Neural progenitor cell (in vitro differentiated cells): Measurements from ENCODE around the gene TRHDE. TPM values are rescaled to one million over a fixed set of nuclear protein-coding genes. Genes with fewer than 3 reads are reported as not detected.

Source experiments
- DNase-seq: peaks from one replicate; pipeline ENCODE4 v3.0.0-alpha.2; 2016; ENCODE audit warnings: low spot score
- H2AFZ ChIP-seq: fragments of 200-600 bp; sonication (generic); replicated peaks from 2 replicates; pipeline ENCODE4 v1.6.1; 2016; ENCODE audit warnings: antibody characterized with exemption
- H3F3A ChIP-seq: fragments of 200-600 bp; sonication (generic); 2 replicates; pipeline ENCODE4 v1.6.1; 2016; ENCODE audit warnings: antibody characterized with exemption, low read depth
- H3K27ac ChIP-seq: fragments of 200-600 bp; sonication (generic); 2 replicates; pipeline ENCODE4 v1.5.1; 2016; ENCODE audit warnings: mild to moderate bottlenecking
- H3K27me3 ChIP-seq: fragments of 200-600 bp; sonication (generic); 2 replicates; pipeline ENCODE4 v1.6.1; 2016; ENCODE audit warnings: mild to moderate bottlenecking, moderate library complexity
- H3K36me3 ChIP-seq: fragments of 200-600 bp; sonication (generic); 2 replicates; pipeline ENCODE4 v1.5.1; 2016
- H3K4me1 ChIP-seq: fragments of 200-600 bp; sonication (generic); 2 replicates; pipeline ENCODE4 v1.6.1; 2016; ENCODE audit warnings: mixed run types
- H3K4me2 ChIP-seq: fragments of 200-600 bp; sonication (generic); 2 replicates; pipeline ENCODE4 v1.6.1; 2016
- H3K4me3 ChIP-seq: fragments of 200-600 bp; sonication (generic); 2 replicates; pipeline ENCODE4 v1.5.1; 2016
- H3K79me2 ChIP-seq: fragments of 200-600 bp; sonication (generic); 2 replicates; pipeline ENCODE4 v1.6.1; 2016; ENCODE audit warnings: low read depth
- H3K9ac ChIP-seq: fragments of 200-600 bp; sonication (generic); 2 replicates; pipeline ENCODE4 v1.6.1; 2016
- H3K9me3 ChIP-seq: fragments of 200-600 bp; sonication (generic); 2 replicates; pipeline ENCODE4 v1.5.1; 2016; ENCODE audit warnings: low read depth
- H4K20me1 ChIP-seq: fragments of 200-600 bp; sonication (generic); 2 replicates; pipeline ENCODE4 v1.6.1; 2016; ENCODE audit warnings: low read depth
- H3K27ac Mint-ChIP-seq: 3 replicates; pipeline ENCODE4 v1.8.0; 2021; ENCODE audit warnings: mixed read lengths
- H3K27me3 Mint-ChIP-seq: 2 replicates; pipeline ENCODE4 v1.8.0; 2022; ENCODE audit warnings: low read depth, mild to moderate bottlenecking, inconsistent platforms, moderate library complexity, mixed read lengths; ENCODE audit not compliant: insufficient read depth
- H3K36me3 Mint-ChIP-seq: 3 replicates; pipeline ENCODE4 v1.8.0; 2021; ENCODE audit warnings: mixed read lengths
- H3K4me1 Mint-ChIP-seq: 3 replicates; pipeline ENCODE4 v1.8.0; 2021; ENCODE audit warnings: mixed read lengths
- H3K4me3 Mint-ChIP-seq: 3 replicates; pipeline ENCODE4 v1.8.0; 2021; ENCODE audit warnings: mild to moderate bottlenecking, moderate library complexity, mixed read lengths
- H3K9me3 Mint-ChIP-seq: 3 replicates; pipeline ENCODE4 v1.8.0; 2020; ENCODE audit warnings: mixed read lengths
- EZH2 ChIP-seq: fragments of 200-600 bp; sonication (generic); IDR thresholded peaks from 2 replicates; pipeline ENCODE4 v1.6.1; 2017; ENCODE audit warnings: antibody characterized with exemption, mild to moderate bottlenecking, moderate library complexity
- EZH2phosphoT487 ChIP-seq: fragments of 200-600 bp; sonication (generic); IDR thresholded peaks from 2 replicates; pipeline ENCODE4 v1.6.1; 2017; ENCODE audit warnings: antibody characterized with exemption
- total RNA-seq: library from RNA; depleted of rRNA; stranded (reverse); fragments of >200 nt; gene quantifications from 2 replicates; pipeline ENCODE4 v1.2.3, GENCODE V29; 2015; ENCODE audit warnings: low replicate concordance
- TF ChIP-seq, protein P1 (sequence below): fragments of 200-600 bp; sonication (generic); IDR thresholded peaks from 2 replicates; pipeline ENCODE4 v1.5.1; 2017; ENCODE audit warnings: antibody characterized with exemption, mild to moderate bottlenecking

Gene TRHDE
- total RNA-seq, 1 donor from 2014 or later, result 4.5 TPM

DNA sequence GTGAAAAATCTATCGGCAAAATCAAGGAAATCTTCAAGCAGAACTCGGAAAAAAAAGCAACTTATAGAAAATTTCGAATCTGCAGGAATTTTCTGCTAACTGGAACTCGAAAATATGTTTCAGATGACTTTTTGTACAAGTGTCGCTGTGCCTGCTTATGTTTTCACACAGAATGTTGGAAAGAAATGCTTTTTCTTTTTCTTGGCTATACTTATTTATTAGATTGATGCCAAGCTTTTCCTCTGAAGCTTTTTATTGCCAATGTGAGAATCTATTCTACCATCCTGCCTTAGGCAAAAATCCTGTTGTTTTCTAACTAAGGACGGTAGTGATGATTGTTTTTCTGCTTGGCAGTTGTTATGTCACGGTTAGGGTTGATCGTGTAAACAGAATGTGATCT lies 65.8 kb downstream of the TRHDE start:
- DNase-seq, result no peak
- H4K20me1 ChIP-seq, result no peaks in the 10 kb centered on the region
- TF ChIP-seq, protein P1, sequence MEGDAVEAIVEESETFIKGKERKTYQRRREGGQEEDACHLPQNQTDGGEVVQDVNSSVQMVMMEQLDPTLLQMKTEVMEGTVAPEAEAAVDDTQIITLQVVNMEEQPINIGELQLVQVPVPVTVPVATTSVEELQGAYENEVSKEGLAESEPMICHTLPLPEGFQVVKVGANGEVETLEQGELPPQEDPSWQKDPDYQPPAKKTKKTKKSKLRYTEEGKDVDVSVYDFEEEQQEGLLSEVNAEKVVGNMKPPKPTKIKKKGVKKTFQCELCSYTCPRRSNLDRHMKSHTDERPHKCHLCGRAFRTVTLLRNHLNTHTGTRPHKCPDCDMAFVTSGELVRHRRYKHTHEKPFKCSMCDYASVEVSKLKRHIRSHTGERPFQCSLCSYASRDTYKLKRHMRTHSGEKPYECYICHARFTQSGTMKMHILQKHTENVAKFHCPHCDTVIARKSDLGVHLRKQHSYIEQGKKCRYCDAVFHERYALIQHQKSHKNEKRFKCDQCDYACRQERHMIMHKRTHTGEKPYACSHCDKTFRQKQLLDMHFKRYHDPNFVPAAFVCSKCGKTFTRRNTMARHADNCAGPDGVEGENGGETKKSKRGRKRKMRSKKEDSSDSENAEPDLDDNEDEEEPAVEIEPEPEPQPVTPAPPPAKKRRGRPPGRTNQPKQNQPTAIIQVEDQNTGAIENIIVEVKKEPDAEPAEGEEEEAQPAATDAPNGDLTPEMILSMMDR, result no peak
- TF ChIP-seq EZH2 (no peak), EZH2phosphoT487 (no peak)
- H3F3A ChIP-seq, result no peaks in the 10 kb centered on the region
- Mint-ChIP-seq H3K4me1 (no peaks in the 10 kb centered on the region), H3K9me3 (no peaks in the 10 kb centered on the region), H3K27me3 (no peaks in the 10 kb centered on the region), H3K4me3 (no peak overlapping the region), H3K27ac (no peak overlapping the region), H3K36me3 (no peaks in the 10 kb centered on the region)
- no peaks in the 10 kb centered on the region for H3K9me3 ChIP-seq
- no peaks in the 10 kb centered on the region for H3K79me2 ChIP-seq
- H3K4me2 ChIP-seq, result no peak overlapping the region
- H3K36me3 ChIP-seq, result no peaks in the 10 kb centered on the region
- H3K9ac ChIP-seq, result no peak overlapping the region
- H3K27ac ChIP-seq, result no peak overlapping the region
- no peaks in the 10 kb centered on the region for H3K4me1 ChIP-seq
- no peak overlapping the region for H2AFZ ChIP-seq
- H3K27me3 ChIP-seq, result no peaks in the 10 kb centered on the region
- no peak overlapping the region for H3K4me3 ChIP-seq

DNA sequence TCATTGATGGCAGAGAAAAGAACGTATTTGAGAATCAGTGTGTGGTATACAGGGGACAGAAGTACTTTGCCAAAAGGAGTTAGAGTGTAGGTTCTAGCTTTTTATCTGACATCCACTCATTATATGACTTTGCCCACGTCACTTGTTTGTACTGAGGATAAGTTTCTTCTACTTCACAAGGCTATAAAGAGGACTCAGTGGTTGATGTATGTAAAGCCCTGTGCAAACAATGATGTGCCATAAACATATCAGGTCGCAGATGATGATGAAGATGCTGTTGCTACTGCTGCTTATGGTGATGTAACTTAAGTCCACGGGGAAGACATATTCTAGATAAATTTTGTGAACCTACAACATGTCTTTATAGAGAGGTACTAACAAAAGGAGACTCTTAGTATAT lies 66.3 kb downstream of the TRHDE start:
- H3K36me3 Mint-ChIP-seq, result no peaks in the 10 kb centered on the region
- H3K27me3 ChIP-seq, result no peaks in the 10 kb centered on the region
- no peaks in the 10 kb centered on the region for H3K36me3 ChIP-seq
- H3K9me3 ChIP-seq, result no peaks in the 10 kb centered on the region
- no peak for DNase-seq
- H3K4me2 ChIP-seq, result no peak overlapping the region
- H3F3A ChIP-seq, result no peaks in the 10 kb centered on the region
- no peaks in the 10 kb centered on the region for H3K4me1 Mint-ChIP-seq
- no peaks in the 10 kb centered on the region for H3K9me3 Mint-ChIP-seq
- H3K4me3 Mint-ChIP-seq, result no peak overlapping the region
- H3K27me3 Mint-ChIP-seq, result no peaks in the 10 kb centered on the region
- no peak overlapping the region for H3K27ac Mint-ChIP-seq
- H3K27ac ChIP-seq, result no peak overlapping the region
- no peaks in the 10 kb centered on the region for H3K4me1 ChIP-seq
- H3K4me3 ChIP-seq, result no peak overlapping the region
- H3K9ac ChIP-seq, result no peak overlapping the region
- TF ChIP-seq EZH2, result no peak
- no peak for TF ChIP-seq EZH2phosphoT487
- TF ChIP-seq, protein P1, result no peak
- no peaks in the 10 kb centered on the region for H3K79me2 ChIP-seq
- no peaks in the 10 kb centered on the region for H4K20me1 ChIP-seq
- no peak overlapping the region for H2AFZ ChIP-seq

DNA sequence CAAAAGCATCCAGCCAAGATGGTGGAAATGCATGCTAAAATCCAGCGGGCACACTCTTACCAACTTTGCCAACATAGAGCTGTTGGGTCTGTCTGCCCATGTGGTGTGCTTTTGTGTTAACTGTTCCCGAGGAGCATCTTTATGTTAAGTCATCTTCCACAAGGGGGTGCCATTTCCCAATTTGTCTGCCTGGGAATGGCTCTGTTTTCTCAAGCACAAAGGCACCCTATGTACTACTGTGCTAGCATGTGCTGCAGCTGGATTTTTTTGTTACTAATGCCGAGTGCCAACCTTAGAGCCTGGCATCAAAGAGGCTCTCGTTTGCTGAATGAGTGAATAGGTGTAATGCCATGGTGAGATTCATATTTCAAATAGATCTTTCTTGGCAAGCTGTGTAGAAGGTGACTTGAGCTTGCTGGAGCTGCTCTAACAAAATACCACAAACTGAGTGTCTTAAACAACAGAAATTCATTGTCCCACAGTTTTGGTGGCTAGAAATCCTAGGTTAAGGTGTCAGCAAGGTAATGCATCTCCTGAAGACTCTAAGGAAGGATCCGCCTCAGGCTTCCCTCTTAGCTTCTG lies 74.3 kb downstream of the TRHDE start:
- no peak overlapping the region for H3K27ac Mint-ChIP-seq

More for the DNA sequence above, 74.3 kb downstream of the TRHDE start:
- H3K27me3 Mint-ChIP-seq, result peaks cover 2% of the 10 kb centered on the region
- Histone ChIP-seq H3K27me3 (no peaks in the 10 kb centered on the region), H3K4me3 (no peak overlapping the region), H4K20me1 (no peaks in the 10 kb centered on the region), H3K4me1 (peaks cover 4% of the 10 kb centered on the region), H3F3A (no peaks in the 10 kb centered on the region), H3K36me3 (no peaks in the 10 kb centered on the region), H2AFZ (peak overlapping the region; percentile 92), H3K79me2 (no peaks in the 10 kb centered on the region), H3K4me2 (no peak overlapping the region), H3K9ac (no peak overlapping the region), H3K27ac (no peak overlapping the region), H3K9me3 (no peaks in the 10 kb centered on the region)
- H3K4me3 Mint-ChIP-seq, result no peak overlapping the region
- H3K4me1 Mint-ChIP-seq, result peaks cover 17% of the 10 kb centered on the region
- no peaks in the 10 kb centered on the region for H3K9me3 Mint-ChIP-seq
- TF ChIP-seq, protein P1, result peak; percentile 76
- TF ChIP-seq EZH2phosphoT487, result no peak
- H3K36me3 Mint-ChIP-seq, result no peaks in the 10 kb centered on the region
- DNase-seq, result peak; percentile 91
